Sigmoid colon (tissue), 3 donors: ENCODE results near the gene PATL2.

Source experiments
- POLR2A ChIP-seq, 2 donors: fragments of 450-650 bp; IDR thresholded peaks; one replicate each; pipeline ENCODE4 v1.6.1; 2016; ENCODE audit warnings: antibody characterized with exemption in 2 of 2, mild to moderate bottlenecking in 2 of 2, moderate library complexity in 2 of 2
- TF ChIP-seq, protein P1 (sequence below), 4 experiments: fragments of 450-650 bp in 3 of 4; fragments of 200-600 bp in 1 of 4; IDR thresholded peaks; one replicate each; pipeline ENCODE4 v1.5.1; 2016 to 2019; ENCODE audit warnings: antibody characterized with exemption in 4 of 4, mild to moderate bottlenecking in 3 of 4, moderate library complexity in 2 of 4

DNA sequence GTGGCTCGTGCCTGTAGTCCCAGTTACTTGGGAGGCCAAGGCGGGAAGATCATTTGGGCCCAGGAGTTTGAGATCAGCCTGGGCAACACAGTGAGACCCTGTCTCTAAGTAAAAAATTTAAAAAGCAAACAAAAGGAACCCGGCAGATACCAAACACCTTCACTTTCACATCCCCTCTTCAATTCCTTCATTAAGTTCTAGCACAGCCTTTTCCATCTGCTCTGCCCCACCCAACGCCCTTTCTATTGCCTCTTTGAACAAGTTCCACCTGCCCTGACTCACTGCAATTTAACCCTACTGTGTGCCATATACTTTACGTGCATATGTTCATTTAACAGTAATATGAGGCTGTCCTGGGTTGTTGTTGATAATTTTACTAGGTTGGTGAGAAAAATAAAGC, 35.2 kb downstream of the PATL2 start:
- no peak for TF ChIP-seq POLR2A (IDR thresholded peaks at IDR 0.05)
- TF ChIP-seq, protein P1, sequence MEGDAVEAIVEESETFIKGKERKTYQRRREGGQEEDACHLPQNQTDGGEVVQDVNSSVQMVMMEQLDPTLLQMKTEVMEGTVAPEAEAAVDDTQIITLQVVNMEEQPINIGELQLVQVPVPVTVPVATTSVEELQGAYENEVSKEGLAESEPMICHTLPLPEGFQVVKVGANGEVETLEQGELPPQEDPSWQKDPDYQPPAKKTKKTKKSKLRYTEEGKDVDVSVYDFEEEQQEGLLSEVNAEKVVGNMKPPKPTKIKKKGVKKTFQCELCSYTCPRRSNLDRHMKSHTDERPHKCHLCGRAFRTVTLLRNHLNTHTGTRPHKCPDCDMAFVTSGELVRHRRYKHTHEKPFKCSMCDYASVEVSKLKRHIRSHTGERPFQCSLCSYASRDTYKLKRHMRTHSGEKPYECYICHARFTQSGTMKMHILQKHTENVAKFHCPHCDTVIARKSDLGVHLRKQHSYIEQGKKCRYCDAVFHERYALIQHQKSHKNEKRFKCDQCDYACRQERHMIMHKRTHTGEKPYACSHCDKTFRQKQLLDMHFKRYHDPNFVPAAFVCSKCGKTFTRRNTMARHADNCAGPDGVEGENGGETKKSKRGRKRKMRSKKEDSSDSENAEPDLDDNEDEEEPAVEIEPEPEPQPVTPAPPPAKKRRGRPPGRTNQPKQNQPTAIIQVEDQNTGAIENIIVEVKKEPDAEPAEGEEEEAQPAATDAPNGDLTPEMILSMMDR (IDR thresholded peaks at IDR 0.05): no peak
